Ishikawa (cell line): Measurements from ENCODE around the gene RALGPS2.

Experiments
- CEBPB ChIP-seq: IDR thresholded peaks from 2 replicates; pipeline ENCODE4 v1.6.1; 2012
- CREB1 ChIP-seq: IDR thresholded peaks from 2 replicates; pipeline ENCODE4 v1.6.1; 2012; ENCODE audit warnings: low read depth
- EGR1 ChIP-seq: IDR thresholded peaks from 2 replicates; pipeline ENCODE4 v1.6.1; 2012
- EP300 ChIP-seq: IDR thresholded peaks from 2 replicates; pipeline ENCODE4 v1.6.1; 2012; ENCODE audit warnings: borderline replicate concordance
- FOXM1 ChIP-seq: IDR thresholded peaks from 2 replicates; pipeline ENCODE4 v1.6.1; 2012; ENCODE audit warnings: low read depth, borderline replicate concordance
- NFIC ChIP-seq: IDR thresholded peaks from 2 replicates; pipeline ENCODE4 v1.6.1; 2012
- RAD21 ChIP-seq: IDR thresholded peaks from 2 replicates; pipeline ENCODE4 v1.6.1; 2012; ENCODE audit warnings: low read depth
- TAF1 ChIP-seq: IDR thresholded peaks from 2 replicates; pipeline ENCODE4 v1.6.1; 2012; ENCODE audit warnings: low read depth, mild to moderate bottlenecking
- TCF12 ChIP-seq: IDR thresholded peaks from 2 replicates; pipeline ENCODE4 v1.6.1; 2012; ENCODE audit warnings: low read depth
- TEAD4 ChIP-seq: IDR thresholded peaks from 2 replicates; pipeline ENCODE4 v1.6.1; 2012
- YY1 ChIP-seq: IDR thresholded peaks from 2 replicates; pipeline ENCODE4 v1.6.1; 2012; ENCODE audit warnings: low read depth
- ZBTB7A ChIP-seq: IDR thresholded peaks from 2 replicates; pipeline ENCODE4 v1.6.1; 2012; ENCODE audit warnings: low read depth
- TF ChIP-seq, protein P1 (sequence below): IDR thresholded peaks from 2 replicates; pipeline ENCODE4 v1.6.1; 2012
- TF ChIP-seq, protein P2 (sequence below): IDR thresholded peaks from 2 replicates; pipeline ENCODE4 v1.6.1; 2012; ENCODE audit warnings: low read depth, mild to moderate bottlenecking
- TF ChIP-seq, protein P3 (sequence below): IDR thresholded peaks from 2 replicates; pipeline ENCODE4 v1.6.1; 2012

Gene RALGPS2

GRCh38 chr1:178810585-178810984 is 85.5 kb downstream of the RALGPS2 start:
- TF ChIP-seq, protein P1, sequence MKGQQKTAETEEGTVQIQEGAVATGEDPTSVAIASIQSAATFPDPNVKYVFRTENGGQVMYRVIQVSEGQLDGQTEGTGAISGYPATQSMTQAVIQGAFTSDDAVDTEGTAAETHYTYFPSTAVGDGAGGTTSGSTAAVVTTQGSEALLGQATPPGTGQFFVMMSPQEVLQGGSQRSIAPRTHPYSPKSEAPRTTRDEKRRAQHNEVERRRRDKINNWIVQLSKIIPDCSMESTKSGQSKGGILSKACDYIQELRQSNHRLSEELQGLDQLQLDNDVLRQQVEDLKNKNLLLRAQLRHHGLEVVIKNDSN: no peak
- no peak for TF ChIP-seq YY1
- TF ChIP-seq ZBTB7A: no peak
- TF ChIP-seq CEBPB: no peak
- TF ChIP-seq TAF1: no peak
- TF ChIP-seq EGR1: no peak
- no peak for TF ChIP-seq RAD21
- no peak for TF ChIP-seq TEAD4
- no peak for TF ChIP-seq EP300
- TF ChIP-seq, protein P2, sequence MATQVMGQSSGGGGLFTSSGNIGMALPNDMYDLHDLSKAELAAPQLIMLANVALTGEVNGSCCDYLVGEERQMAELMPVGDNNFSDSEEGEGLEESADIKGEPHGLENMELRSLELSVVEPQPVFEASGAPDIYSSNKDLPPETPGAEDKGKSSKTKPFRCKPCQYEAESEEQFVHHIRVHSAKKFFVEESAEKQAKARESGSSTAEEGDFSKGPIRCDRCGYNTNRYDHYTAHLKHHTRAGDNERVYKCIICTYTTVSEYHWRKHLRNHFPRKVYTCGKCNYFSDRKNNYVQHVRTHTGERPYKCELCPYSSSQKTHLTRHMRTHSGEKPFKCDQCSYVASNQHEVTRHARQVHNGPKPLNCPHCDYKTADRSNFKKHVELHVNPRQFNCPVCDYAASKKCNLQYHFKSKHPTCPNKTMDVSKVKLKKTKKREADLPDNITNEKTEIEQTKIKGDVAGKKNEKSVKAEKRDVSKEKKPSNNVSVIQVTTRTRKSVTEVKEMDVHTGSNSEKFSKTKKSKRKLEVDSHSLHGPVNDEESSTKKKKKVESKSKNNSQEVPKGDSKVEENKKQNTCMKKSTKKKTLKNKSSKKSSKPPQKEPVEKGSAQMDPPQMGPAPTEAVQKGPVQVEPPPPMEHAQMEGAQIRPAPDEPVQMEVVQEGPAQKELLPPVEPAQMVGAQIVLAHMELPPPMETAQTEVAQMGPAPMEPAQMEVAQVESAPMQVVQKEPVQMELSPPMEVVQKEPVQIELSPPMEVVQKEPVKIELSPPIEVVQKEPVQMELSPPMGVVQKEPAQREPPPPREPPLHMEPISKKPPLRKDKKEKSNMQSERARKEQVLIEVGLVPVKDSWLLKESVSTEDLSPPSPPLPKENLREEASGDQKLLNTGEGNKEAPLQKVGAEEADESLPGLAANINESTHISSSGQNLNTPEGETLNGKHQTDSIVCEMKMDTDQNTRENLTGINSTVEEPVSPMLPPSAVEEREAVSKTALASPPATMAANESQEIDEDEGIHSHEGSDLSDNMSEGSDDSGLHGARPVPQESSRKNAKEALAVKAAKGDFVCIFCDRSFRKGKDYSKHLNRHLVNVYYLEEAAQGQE: no peak
- TF ChIP-seq CREB1: no peak
- TF ChIP-seq FOXM1: no peak
- no peak for TF ChIP-seq TCF12
- TF ChIP-seq, protein P3, sequence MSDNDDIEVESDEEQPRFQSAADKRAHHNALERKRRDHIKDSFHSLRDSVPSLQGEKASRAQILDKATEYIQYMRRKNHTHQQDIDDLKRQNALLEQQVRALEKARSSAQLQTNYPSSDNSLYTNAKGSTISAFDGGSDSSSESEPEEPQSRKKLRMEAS: no peak

GRCh38 chr1:178818416-178818815 is 93.4 kb downstream of the RALGPS2 start:
- TF ChIP-seq CEBPB (no peak), YY1 (no peak), CREB1 (no peak), NFIC (no peak)

DNA sequence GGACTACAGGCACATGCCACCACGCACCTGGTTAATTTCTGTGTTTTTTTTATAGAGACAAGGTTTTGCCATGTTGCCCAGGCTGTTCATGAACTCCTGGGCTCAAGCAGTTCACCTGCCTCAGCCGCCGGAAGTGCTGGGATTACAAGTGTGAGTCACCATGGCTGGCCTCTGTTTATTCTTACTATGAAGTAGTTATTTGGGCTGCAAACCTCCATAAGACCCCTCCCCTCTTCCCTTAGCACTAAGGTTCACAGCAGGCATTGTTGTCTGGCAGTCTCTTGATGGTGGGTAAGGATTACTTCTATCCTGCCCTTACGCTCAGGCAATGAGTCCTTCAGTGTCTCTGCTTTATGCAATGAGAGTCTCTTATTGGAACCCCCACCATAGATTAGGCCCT is 94.1 kb downstream of the RALGPS2 start:
- TF ChIP-seq ZBTB7A: no peak
- TF ChIP-seq, protein P2: no peak
- TF ChIP-seq YY1: no peak
- TF ChIP-seq TEAD4: no peak
- TF ChIP-seq TAF1: no peak
- TF ChIP-seq CREB1: no peak
- TF ChIP-seq RAD21: no peak
- TF ChIP-seq, protein P1: no peak
- TF ChIP-seq EP300: no peak
- TF ChIP-seq CEBPB: no peak
- TF ChIP-seq TCF12: no peak
- no peak for TF ChIP-seq EGR1
- no peak for TF ChIP-seq FOXM1
- TF ChIP-seq NFIC: no peak
- TF ChIP-seq, protein P3: no peak

- TF ChIP-seq TAF1 (no peak), CREB1 (no peak), TCF12 (no peak), ZBTB7A (no peak), FOXM1 (no peak)
- TF ChIP-seq, protein P2: no peak
- TF ChIP-seq, protein P1: no peak
- TF ChIP-seq, protein P3: no peak
Measured at GRCh38 chr1:178821134-178821866, 96.3 kb downstream of the RALGPS2 start.
